Fibroblast of lung (primary cell): ENCODE results near the gene HECTD4. TPM values are rescaled to one million over a fixed set of nuclear protein-coding genes. Genes with fewer than 3 reads are reported as not detected.

Experiments
- DNase-seq, 2 donors: peaks; one replicate each; pipeline versions ENCODE4 v3.0.0 to v3.0.0-alpha.2; 2010; ENCODE audit warnings: low read depth in 2 of 2
- H2AFZ ChIP-seq: 2 replicates; pipeline ENCODE4 v1.5.1; 2012; ENCODE audit warnings: low read length, control low read depth, inconsistent platforms
- H3K27ac ChIP-seq: 2 replicates; pipeline ENCODE4 v1.5.1; 2011; ENCODE audit warnings: low read length, control low read depth; ENCODE audit not compliant: insufficient read depth
- H3K27me3 ChIP-seq: 2 replicates; pipeline ENCODE4 v1.5.1; 2011; ENCODE audit warnings: mild to moderate bottlenecking, low read length; ENCODE audit not compliant: control insufficient read depth, insufficient read depth
- H3K36me3 ChIP-seq: 2 replicates; pipeline ENCODE4 v1.5.1; 2011; ENCODE audit warnings: low read length; ENCODE audit not compliant: control insufficient read depth, insufficient read depth
- H3K4me1 ChIP-seq: 2 replicates; pipeline ENCODE4 v1.5.1; 2011; ENCODE audit warnings: low read length; ENCODE audit not compliant: control insufficient read depth, insufficient read depth; ENCODE audit errors: extremely low read depth
- H3K4me2 ChIP-seq: 2 replicates; pipeline ENCODE4 v1.5.1; 2011; ENCODE audit warnings: low read length, control low read depth; ENCODE audit not compliant: insufficient read depth; ENCODE audit errors: extremely low read depth
- H3K4me3 ChIP-seq, 4 experiments: fragments of 200-600 bp in 1 of 4; sonication (generic) in 1 of 4; replicated peaks in 1 of 4; 2 replicates each; pipeline ENCODE4 v1.5.1; 2011 to 2016; ENCODE audit warnings: low read length in 4 of 4, low read depth in 3 of 4, mild to moderate bottlenecking in 3 of 4, control low read depth in 2 of 4, inconsistent platforms in 1 of 4, mixed read lengths in 1 of 4; ENCODE audit not compliant: insufficient read depth in 1 of 4; ENCODE audit errors: control extremely low read depth in 1 of 4
- H3K79me2 ChIP-seq: 2 replicates; pipeline ENCODE4 v1.5.1; 2012; ENCODE audit warnings: mild to moderate bottlenecking, low read length, inconsistent platforms; ENCODE audit not compliant: control insufficient read depth, insufficient read depth
- H3K9ac ChIP-seq: 2 replicates; pipeline ENCODE4 v1.5.1; 2011; ENCODE audit warnings: mild to moderate bottlenecking, low read length, control low read depth; ENCODE audit not compliant: insufficient read depth
- H3K9me3 ChIP-seq: 2 replicates; pipeline ENCODE4 v1.5.1; 2012; ENCODE audit warnings: low read depth, low read length; ENCODE audit not compliant: control insufficient read depth, insufficient read depth
- H4K20me1 ChIP-seq: 2 replicates; pipeline ENCODE4 v1.5.1; 2011; ENCODE audit warnings: low read length; ENCODE audit not compliant: control insufficient read depth, insufficient read depth; ENCODE audit errors: extremely low read depth
- CTCF ChIP-seq, 2 donors: IDR thresholded peaks in 1 of 2; conservative IDR thresholded peaks in 1 of 2; 1 replicate in 1 of 2; 2 replicates in 1 of 2; pipeline ENCODE4 v1.5.1; 2011 to 2012; ENCODE audit warnings: low read length in 2 of 2, control low read depth in 1 of 2, inconsistent platforms in 1 of 2, low read depth in 1 of 2, mild to moderate bottlenecking in 1 of 2
- EZH2 ChIP-seq: IDR thresholded peaks from 2 replicates; pipeline ENCODE4 v1.5.1; 2012; ENCODE audit warnings: low read length, control low read depth, mild to moderate bottlenecking; ENCODE audit errors: missing control alignments
- polyA plus RNA-seq, 2 donors: library from polyadenylated mRNA; depleted of rRNA in 1 of 2; stranded (reverse) in 1 of 2; unstranded in 1 of 2; fragments of >200 nt; gene quantifications; 2 replicates each; pipeline ENCODE4 v1.2.1, GENCODE V29; 2011 to 2012; ENCODE audit warnings: missing spikeins in 1 of 2
- total RNA-seq: library from RNA; depleted of rRNA; stranded (reverse); fragments of >200 nt; gene quantifications from 2 replicates; pipeline ENCODE4 v1.2.1, GENCODE V29; 2014

HECTD4 gene
- total and polyA plus RNA-seq, 2 donors (not counting 1 experiment from before 2014, with no cell fraction given): 5.1 to 31.7 TPM

DNA sequence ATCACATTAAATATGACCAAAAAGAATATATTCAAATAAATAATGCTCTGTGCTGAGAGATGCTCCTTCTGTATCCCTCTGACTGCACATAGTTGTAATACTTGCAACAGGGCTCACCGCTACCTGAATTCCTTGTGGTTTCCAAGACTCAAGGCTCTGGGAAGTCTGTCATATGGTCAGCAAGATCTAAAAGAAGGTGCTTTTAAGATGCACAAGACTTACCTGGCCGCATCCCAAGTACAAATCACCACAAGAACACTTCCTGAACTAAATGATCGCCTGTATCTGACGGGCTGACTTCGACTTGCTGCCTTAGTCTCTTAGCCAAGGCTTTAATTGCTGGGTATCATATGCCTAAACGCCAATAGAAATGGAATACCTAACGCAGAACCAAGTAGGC is 67.2 kb downstream of the HECTD4 start:
- Histone ChIP-seq H3K9ac (no peak overlapping the region), H3K4me3 (no peak overlapping the region), H3K27ac (no peak overlapping the region), H3K9me3 (no peaks in the 10 kb centered on the region), H3K79me2 (no peaks in the 10 kb centered on the region), H3K36me3 (no peaks in the 10 kb centered on the region), H2AFZ (no peak overlapping the region), H4K20me1 (peaks cover 2% of the 10 kb centered on the region), H3K4me2 (no peak overlapping the region), H3K4me1 (no peaks in the 10 kb centered on the region), H3K27me3 (no peaks in the 10 kb centered on the region)
- DNase-seq: peak in 1 of 2 donors; percentile 87
- no peak for TF ChIP-seq CTCF (conservative IDR thresholded peaks at IDR 0.05 in 1 of 2, IDR thresholded peaks at IDR 0.05 in 1 of 2; ENCODE audit: low read depth in 1 of 2, low read length in 2 of 2)
- no peak for TF ChIP-seq EZH2

DNA sequence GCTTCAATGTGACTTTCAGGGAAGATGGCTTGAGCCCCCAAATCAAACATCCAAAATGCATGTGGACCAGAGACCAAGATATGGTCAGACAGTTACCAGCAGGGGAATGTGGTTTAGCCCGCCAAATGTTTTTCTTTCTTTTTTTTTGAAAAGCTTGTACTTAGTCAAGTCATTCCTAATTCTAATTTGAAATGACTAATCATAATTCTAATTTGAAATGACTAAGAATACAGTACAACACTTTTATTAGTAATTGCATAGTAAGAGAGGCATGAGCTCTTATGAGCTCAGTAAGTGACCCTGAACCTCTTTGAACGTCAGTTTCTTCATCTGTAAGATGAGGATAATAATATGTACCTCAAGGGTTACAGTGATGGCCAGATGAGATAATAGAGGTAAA is 72.4 kb downstream of the HECTD4 start:
- Histone ChIP-seq H3K36me3 (no peaks in the 10 kb centered on the region), H2AFZ (no peak overlapping the region), H3K79me2 (no peaks in the 10 kb centered on the region), H3K9ac (no peak overlapping the region), H3K27me3 (no peaks in the 10 kb centered on the region), H3K9me3 (no peaks in the 10 kb centered on the region), H3K4me2 (no peak overlapping the region), H3K27ac (no peak overlapping the region), H3K4me1 (peaks cover 4% of the 10 kb centered on the region), H3K4me3 (no peak overlapping the region), H4K20me1 (no peaks in the 10 kb centered on the region)
- TF ChIP-seq EZH2 (no peak), CTCF (conservative IDR thresholded peaks at IDR 0.05 in 1 of 2, IDR thresholded peaks at IDR 0.05 in 1 of 2; ENCODE audit: low read depth in 1 of 2, low read length in 2 of 2) (no peak)
- DNase-seq: peak; percentile 37 to 67

DNA sequence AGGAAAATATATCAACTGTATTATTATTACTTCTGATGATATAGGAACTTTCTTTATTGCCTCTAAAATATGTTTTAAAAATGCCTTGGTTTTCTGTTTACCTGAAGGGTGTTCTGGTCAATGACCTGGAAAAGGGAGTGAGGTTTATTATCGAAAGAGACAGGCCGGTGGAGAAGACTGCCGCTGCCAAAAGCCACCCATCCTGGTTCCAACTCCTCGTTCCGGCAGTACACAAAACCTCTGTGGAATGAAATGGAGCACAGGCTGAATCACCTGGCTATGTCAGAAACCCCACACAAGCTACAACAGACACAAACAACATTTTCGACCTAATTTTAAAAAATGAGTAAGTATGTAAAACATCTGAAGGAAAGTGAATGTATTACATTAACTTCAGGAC is 73.6 kb downstream of the HECTD4 start:
- H2AFZ ChIP-seq: no peak overlapping the region

More for the DNA sequence above, 73.6 kb downstream of the HECTD4 start:
- no peak overlapping the region for H3K4me2 ChIP-seq
- H3K79me2 ChIP-seq: no peaks in the 10 kb centered on the region
- H4K20me1 ChIP-seq: no peaks in the 10 kb centered on the region
- H3K27me3 ChIP-seq: no peaks in the 10 kb centered on the region
- DNase-seq: peak in 1 of 2 donors; percentile 34
- TF ChIP-seq EZH2: no peak
- no peak for TF ChIP-seq CTCF (conservative IDR thresholded peaks at IDR 0.05 in 1 of 2, IDR thresholded peaks at IDR 0.05 in 1 of 2; ENCODE audit: low read depth in 1 of 2, low read length in 2 of 2)
- no peak overlapping the region for H3K4me3 ChIP-seq
- H3K27ac ChIP-seq: no peak overlapping the region
- H3K4me1 ChIP-seq: peaks cover 4% of the 10 kb centered on the region
- no peaks in the 10 kb centered on the region for H3K36me3 ChIP-seq
- no peak overlapping the region for H3K9ac ChIP-seq
- H3K9me3 ChIP-seq: no peaks in the 10 kb centered on the region
